GM18526 (cell line): Measurements from ENCODE around the gene TMEM119.

Experiments
- POLR2A ChIP-seq: IDR thresholded peaks from 3 replicates; pipeline ENCODE4 v1.6.1; 2011; ENCODE audit not compliant: insufficient read length; ENCODE audit errors: extremely low read depth

The TMEM119 gene

DNA sequence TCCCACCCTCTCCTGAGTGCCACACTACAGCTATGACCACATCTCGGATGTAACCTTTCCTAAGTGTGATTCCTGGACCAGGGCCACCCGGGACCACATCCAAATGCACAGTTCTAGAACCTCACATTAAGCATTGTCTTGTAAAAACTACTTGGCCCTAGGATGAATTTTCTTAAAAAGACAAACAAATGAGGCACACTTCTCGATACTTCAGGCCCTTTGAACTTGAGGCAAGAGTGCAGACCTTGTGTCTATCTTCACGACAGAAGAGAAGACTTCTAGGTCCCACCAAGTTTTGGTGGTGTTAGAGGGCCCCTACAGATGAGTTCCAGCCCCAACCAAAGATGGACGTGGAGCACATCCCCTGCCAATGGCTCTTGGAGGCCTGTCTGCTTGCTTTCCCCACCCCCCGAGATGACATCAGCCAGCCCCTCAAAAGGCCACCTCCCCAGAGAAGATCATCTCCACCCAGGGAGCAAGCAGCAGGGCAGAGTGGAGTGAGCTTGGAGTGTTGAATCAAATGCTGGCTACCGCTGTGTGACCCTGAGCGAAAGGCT, 26.2 kb downstream of the TMEM119 start:
- TF ChIP-seq POLR2A = no peak

- no peak for TF ChIP-seq POLR2A
These were observed 26.9 kb downstream of the TMEM119 start for GRCh38 chr12:108570743-108571608.

DNA sequence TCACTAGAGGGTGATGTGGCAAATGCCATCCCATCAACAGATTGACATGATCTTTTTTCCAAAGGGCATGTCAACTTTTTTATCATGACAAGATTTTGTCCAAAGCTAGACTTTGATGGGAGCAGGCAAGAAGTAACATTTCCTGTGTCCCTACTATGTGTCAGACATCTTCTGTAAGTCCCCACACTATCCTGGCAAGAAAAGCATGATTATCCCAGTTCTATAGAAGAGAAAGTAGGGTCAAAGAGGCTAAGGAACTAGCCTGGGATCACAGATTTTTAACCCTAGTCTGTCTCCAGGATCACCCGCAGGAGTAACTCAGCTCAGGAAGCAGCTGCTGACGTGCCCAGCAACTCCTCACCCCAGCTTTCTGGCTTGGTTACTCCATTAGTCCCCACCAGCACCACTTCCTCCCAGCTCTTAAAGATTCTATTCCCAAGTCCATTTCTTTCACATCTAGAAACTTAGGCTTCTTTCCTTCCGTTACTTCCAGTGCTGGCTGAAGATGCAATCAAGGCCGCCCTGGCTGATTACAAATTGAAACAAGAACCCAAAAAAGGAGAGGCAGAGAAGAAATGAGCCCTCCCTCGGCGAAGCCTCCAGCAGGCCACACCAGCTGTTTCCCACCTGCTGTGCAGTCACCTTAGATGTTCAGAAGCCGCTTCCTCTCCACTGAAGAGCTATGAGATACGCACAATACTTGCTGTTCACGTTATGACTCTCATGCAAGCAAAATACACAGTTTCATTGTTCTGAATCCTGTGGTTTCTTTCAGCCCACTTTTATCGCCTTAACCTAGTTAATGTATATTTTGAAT, 29.3 kb downstream of the TMEM119 start:
- TF ChIP-seq POLR2A = no peak

- TF ChIP-seq POLR2A = no peak
These were observed 30.2 kb downstream of the TMEM119 start for GRCh38 chr12:108567406-108568337.

- TF ChIP-seq POLR2A = no peak
These were observed 31.4 kb downstream of the TMEM119 start for GRCh38 chr12:108566452-108566851.

- peak; percentile 40 for TF ChIP-seq POLR2A
These were observed 31.9 kb downstream of the TMEM119 start for GRCh38 chr12:108565976-108566375.

GRCh38 chr12:108565146-108565545, 32.7 kb downstream of the TMEM119 start:
- no peak for TF ChIP-seq POLR2A

GRCh38 chr12:108564724-108565123, 33.2 kb downstream of the TMEM119 start:
- no peak for TF ChIP-seq POLR2A

DNA sequence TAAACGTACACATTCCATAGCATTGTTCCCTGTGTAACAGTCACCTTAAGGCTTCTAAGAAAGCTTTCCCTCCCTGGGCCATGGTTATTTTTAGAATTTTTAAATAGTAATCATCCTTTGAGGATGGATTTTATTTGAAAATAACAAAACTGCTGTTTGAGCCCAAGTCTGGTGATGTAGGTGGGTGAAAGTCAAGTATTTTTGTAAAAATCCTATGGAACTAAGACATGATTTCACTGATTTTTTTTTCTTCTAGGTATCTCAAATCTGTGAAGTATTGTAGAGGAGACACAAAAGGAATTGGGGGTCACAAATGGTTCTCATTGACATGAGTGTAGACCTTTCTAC, 34.1 kb downstream of the TMEM119 start:
- no peak for TF ChIP-seq POLR2A

GRCh38 chr12:108563136-108563803, 34.6 kb downstream of the TMEM119 start:
- TF ChIP-seq POLR2A = peak; percentile 50

DNA sequence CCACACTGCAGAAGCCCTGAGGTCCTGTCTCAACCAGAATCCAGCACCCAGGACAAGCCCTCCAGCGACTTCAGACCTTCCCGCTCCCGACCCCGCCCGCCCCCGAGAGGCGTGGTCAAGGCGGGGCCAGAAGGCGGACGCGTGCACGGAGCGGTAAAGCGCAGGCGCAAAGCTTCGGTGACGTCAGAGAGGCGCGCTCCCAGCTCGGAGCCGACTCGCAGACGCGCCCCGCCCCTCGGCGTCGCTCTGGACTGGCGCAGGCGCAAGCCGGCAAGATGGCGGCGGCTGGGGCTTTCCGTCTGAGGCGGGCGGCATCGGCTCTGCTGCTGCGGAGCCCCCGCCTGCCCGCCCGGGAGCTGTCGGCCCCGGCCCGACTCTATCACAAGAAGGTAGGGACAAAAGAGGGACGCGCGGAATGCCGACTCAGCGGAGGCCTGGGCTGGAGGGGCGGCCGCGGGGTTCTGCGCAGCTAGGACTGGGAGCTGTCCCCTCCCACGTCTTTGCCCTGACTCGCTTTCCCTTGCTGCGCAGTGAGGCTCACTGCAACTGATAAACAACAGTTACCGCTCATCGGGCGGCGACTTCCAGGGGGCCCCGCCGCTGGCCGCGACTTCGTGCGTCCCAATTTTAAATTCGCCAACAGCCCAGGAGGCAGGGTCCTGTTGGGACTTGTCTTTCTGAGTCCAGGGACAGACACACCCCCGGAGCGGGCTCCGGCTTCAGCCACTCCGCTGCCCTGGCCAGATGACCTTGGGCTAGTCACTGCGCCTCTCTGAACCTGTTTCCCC, 35.3 kb downstream of the TMEM119 start, which contains the start of gene ISCU:
ISCU (plus strand) TSS at position 249 of the 788 bp plus-strand sequence; CDS start at position 276, 27 bp downstream.
- peak; percentile 88 for TF ChIP-seq POLR2A

DNA sequence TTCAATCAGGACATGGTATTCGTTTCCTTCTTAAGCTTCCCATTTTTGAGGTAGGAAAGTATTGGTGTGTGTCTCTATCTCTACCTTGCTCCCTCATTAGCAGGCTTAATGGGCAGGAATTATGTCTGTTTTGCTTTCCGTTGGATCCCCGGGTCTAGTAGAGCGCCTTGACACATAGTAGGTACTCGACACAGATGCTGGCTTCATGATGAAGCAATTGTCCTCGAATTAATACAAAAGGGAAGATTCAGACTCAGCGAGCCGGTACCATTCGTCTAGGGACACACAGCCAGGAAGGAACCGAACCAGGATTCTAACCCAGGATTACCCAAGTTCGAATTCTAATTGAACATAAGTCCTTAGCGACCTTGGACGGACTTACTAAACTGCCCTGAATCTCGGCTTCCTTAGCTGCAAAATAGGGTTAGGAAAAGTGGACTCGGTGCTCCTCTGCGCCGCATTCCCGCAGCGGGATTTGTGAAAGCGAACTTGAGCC, 36.0 kb downstream of the TMEM119 start:
- no peak for TF ChIP-seq POLR2A
